ENCODE measurements around the gene PPP1R12C. TPM values are rescaled to one million over a fixed set of nuclear protein-coding genes. Genes with fewer than 3 reads are reported as not detected.
"Not testable (repeated sequence)": the region's sequence is repeated elsewhere in the genome, so short reads cannot be mapped to it uniquely, and the experiment has no call there.

Gene PPP1R12C
- polyA plus RNA-seq (ENCODE audit: insufficient read length in 4 of 4), result 100 to 1,000 TPM in 1 of 4 donors, 10 to 100 TPM in 3; 67.6 to 103 (median 74.7) TPM

GRCh38 chr19:55116859-55117662 is at the start of gene PPP1R12C:
Gene PPP1R12C, minus strand, starts transcription at chr19:55117637. Its CDS starts 94 bp downstream, at chr19:55117543.
- no peak for DNase-seq (ENCODE audit: low read depth in 4 of 4, low spot score in 3 of 4)

- DNase-seq (ENCODE audit: low read depth in 4 of 4, low spot score in 3 of 4), result peak; percentile 84 to 92 (median 90)
These were observed 49.3 kb upstream of the PPP1R12C start, which contains the start of gene DNAAF3 for GRCh38 chr19:55166530-55167268. Gene DNAAF3, minus strand, starts transcription at chr19:55166613. Its CDS starts 200 bp downstream, at chr19:55166413.

- DNase-seq (ENCODE audit: low read depth in 4 of 4, low spot score in 3 of 4), result no peak
These were observed 48.6 kb upstream of the PPP1R12C start for GRCh38 chr19:55165952-55166529.

GRCh38 chr19:55161571-55162322 is 44.3 kb upstream of the PPP1R12C start:
- DNase-seq (ENCODE audit: low read depth in 4 of 4, low spot score in 3 of 4), result no peak

- no peak for DNase-seq (ENCODE audit: low read depth in 4 of 4, low spot score in 3 of 4)
These were observed 43.5 kb upstream of the PPP1R12C start for GRCh38 chr19:55160986-55161365.

GRCh38 chr19:55160128-55160985 is 42.9 kb upstream of the PPP1R12C start:
- peak in 2 of 4 donors; percentile 40 to 73 for DNase-seq (ENCODE audit: low read depth in 4 of 4, low spot score in 3 of 4)

- DNase-seq (ENCODE audit: low read depth in 4 of 4, low spot score in 3 of 4), result no peak
These were observed 41.7 kb upstream of the PPP1R12C start for GRCh38 chr19:55158848-55159749.

GRCh38 chr19:55158423-55158822 is 41.0 kb upstream of the PPP1R12C start:
- DNase-seq (ENCODE audit: low read depth in 4 of 4, low spot score in 3 of 4), result no peak

- no peak for DNase-seq (ENCODE audit: low read depth in 4 of 4, low spot score in 3 of 4)
These were observed 39.8 kb upstream of the PPP1R12C start, which contains the start of gene TNNI3 for GRCh38 chr19:55157064-55157908. Gene TNNI3, minus strand, starts transcription at chr19:55157732. Its CDS starts 143 bp downstream, at chr19:55157589.

GRCh38 chr19:55156202-55157063 is 39.0 kb upstream of the PPP1R12C start:
- DNase-seq (ENCODE audit: low read depth in 4 of 4, low spot score in 3 of 4), result no peak

- not testable (repeated sequence) for DNase-seq (ENCODE audit: low read depth in 4 of 4, low spot score in 3 of 4)
These were observed 38.3 kb upstream of the PPP1R12C start for GRCh38 chr19:55155784-55156183.

GRCh38 chr19:55153652-55154264 is 36.3 kb upstream of the PPP1R12C start:
- DNase-seq (ENCODE audit: low read depth in 4 of 4, low spot score in 3 of 4), result no peak

GRCh38 chr19:55152017-55152416 is 34.6 kb upstream of the PPP1R12C start:
- DNase-seq (ENCODE audit: low read depth in 4 of 4, low spot score in 3 of 4), result no peak

GRCh38 chr19:55149078-55150003 is 31.9 kb upstream of the PPP1R12C start, which contains the start of gene TNNT1:
Gene TNNT1, minus strand, starts transcription at chr19:55149206. Its CDS starts 2,049 bp downstream, at chr19:55147157.
- DNase-seq (ENCODE audit: low read depth in 4 of 4, low spot score in 3 of 4), result no peak
